Spinal cord (tissue), 10 donors: ENCODE measurements around the gene PUM1. TPM values are rescaled to one million over a fixed set of nuclear protein-coding genes. Genes with fewer than 3 reads are reported as not detected.
A peak's percentile ranks its signal among the peaks of the same experiment; 100 is the strongest.

Experiments used
- DNase-seq, 6 donors: peaks; one replicate each; pipeline versions ENCODE4 v3.0.0 to v3.0.0-alpha.2; 2013 to 2015; ENCODE audit warnings: low spot score in 6 of 6, low read depth in 4 of 6
- H3K27ac ChIP-seq: one replicate; pipeline ENCODE4 v1.5.1; 2013; ENCODE audit warnings: low read depth, low read length, control low read depth
- H3K27me3 ChIP-seq: one replicate; pipeline ENCODE4 v1.6.1; 2013; ENCODE audit warnings: low read length; ENCODE audit not compliant: control insufficient read depth, insufficient read depth
- H3K36me3 ChIP-seq: one replicate; pipeline ENCODE4 v1.6.1; 2013; ENCODE audit warnings: low read length; ENCODE audit not compliant: control insufficient read depth, insufficient read depth
- H3K4me1 ChIP-seq: one replicate; pipeline ENCODE4 v1.6.1; 2013; ENCODE audit warnings: low read length; ENCODE audit not compliant: control insufficient read depth, insufficient read depth
- H3K4me3 ChIP-seq: one replicate; pipeline ENCODE4 v1.5.1; 2013; ENCODE audit warnings: low read depth, low read length, control low read depth
- H3K9me3 ChIP-seq: one replicate; pipeline ENCODE4 v1.6.1; 2013; ENCODE audit warnings: low read length; ENCODE audit not compliant: control insufficient read depth, insufficient read depth
- WGBS: methylation state at CpG from one replicate; pipeline ENCODE4 v1.1.5; 2013; ENCODE audit warnings: missing lambda C conversion rate; ENCODE audit not compliant: insufficient coverage; 5-methylcytosine and 5-hydroxymethylcytosine counted together
- polyA plus RNA-seq, 2 donors: library from polyadenylated mRNA; unstranded; fragments of 120-200 nt; gene quantifications; one replicate each; pipeline ENCODE4 v1.2.1, GENCODE V29; 2013; ENCODE audit not compliant: insufficient read length in 2 of 2
- total RNA-seq, 2 donors: library from RNA; depleted of rRNA in 1 of 2; stranded (reverse); fragments of 120-200 nt in 1 of 2; fragments of >200 nt in 1 of 2; gene quantifications; one replicate each; pipeline versions ENCODE4 v1.2.3 to v1.2.4, GENCODE V29; 2013 to 2014
- donor health status: healthy.

PUM1 gene
- total and polyA plus RNA-seq, 4 donors = 65.1 to 96.0 (median 78.1) TPM

DNA sequence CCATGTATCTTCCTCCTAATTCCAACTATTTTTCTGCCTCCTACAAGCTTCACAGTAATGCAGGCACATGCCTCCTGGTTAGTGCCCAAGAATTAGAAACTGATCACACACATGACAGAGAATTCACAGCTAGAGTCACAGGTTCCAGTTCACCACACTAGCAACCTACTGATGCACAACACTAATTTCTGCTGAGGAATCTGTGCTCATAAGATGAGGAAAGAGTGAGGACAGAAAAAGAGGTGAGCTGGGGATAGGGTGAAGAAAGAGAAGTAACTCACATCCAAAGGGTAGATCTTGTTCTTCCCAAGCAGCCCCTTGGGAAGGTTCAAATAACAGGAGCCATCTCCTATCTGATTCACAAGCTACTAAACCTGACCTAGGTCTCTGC lies 61.3 kb downstream of the PUM1 start:
- Histone ChIP-seq H3K36me3 (peaks cover 6% of the 10 kb centered on the region), H3K9me3 (no peaks in the 10 kb centered on the region), H3K27me3 (no peaks in the 10 kb centered on the region), H3K27ac (no peak overlapping the region), H3K4me3 (no peak overlapping the region), H3K4me1 (no peaks in the 10 kb centered on the region)
- DNase-seq = no peak

DNA sequence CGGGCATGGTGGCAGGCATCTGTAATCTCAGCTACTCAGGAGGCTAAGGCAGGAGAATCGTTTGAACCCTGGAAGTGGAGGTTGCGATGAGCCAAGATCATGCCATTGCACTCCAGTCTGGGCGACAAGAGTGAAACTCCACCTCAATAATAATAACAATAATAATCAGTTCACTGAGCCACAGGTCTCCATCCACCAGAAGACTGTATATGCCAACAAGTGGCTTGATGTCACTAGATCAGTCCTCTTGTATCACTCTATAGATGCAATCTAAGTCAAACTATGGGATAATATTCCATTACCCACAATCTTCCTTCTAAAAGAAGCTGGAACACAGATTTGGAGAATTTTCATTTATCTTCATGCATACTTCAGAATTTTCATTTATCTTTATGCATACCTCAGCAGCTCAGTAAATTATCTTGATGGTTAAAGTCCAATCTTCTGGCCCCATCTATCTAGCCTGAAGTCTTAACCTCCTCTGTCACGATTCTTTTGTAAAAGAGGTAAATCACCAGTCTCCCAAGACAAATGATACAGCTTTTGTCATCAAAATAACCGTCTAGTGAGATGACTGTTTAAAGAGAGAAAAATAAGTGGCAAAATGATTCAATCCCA lies 61.8 kb downstream of the PUM1 start:
- Histone ChIP-seq H3K27me3 (no peaks in the 10 kb centered on the region), H3K36me3 (peaks cover 6% of the 10 kb centered on the region), H3K4me1 (no peaks in the 10 kb centered on the region), H3K27ac (no peak overlapping the region), H3K4me3 (no peak overlapping the region), H3K9me3 (no peaks in the 10 kb centered on the region)
- 100% methylated on average over 3 of the region's 6 CpGs for WGBS
- DNase-seq = no peak

DNA sequence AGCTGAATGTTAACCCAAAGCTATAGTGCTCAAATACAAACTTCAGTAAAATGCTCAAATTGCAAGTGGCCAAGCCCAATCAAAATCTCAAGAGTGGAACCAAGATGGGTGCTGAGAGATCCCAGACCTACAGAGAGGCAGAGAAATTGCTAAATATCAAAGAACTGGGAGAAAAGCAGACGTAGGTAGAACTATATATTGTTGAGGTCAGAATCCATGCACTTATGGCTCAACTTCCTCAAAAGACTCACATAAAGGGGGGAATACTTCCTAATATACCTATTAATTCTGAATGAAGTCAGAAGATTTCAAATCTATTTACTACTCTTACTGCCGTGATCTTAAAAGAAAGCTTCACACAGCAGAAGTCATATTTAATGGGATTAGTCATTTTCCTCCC lies 65.2 kb downstream of the PUM1 start:
- no CpG with 5 or more reads among the region's 2 CpGs for WGBS
- Histone ChIP-seq H3K4me3 (no peak overlapping the region), H3K27ac (no peak overlapping the region), H3K27me3 (no peaks in the 10 kb centered on the region), H3K4me1 (no peaks in the 10 kb centered on the region), H3K36me3 (peaks cover 3% of the 10 kb centered on the region), H3K9me3 (no peaks in the 10 kb centered on the region)
- DNase-seq = no peak

DNA sequence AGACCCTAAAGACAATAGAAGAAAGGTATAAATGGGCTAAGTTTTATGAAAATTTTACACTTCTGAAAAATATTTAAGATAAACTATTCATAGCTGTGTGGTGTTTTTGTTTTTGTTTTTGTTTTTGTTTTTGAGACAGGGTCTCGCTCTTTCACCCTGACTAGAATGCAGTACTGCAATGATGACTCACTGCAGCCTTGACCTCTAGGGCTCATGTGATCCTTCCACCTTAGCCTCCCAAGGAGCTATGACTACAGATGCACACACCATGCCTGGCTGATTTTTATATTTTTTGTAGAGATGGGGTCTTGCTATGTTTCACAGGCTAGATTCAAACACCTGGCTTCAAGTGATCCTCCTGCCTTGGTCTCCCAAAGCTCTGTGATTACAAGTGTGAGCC lies 66.6 kb downstream of the PUM1 start:
- H3K36me3 ChIP-seq = peaks cover 3% of the 10 kb centered on the region
- no peak for DNase-seq
- no peaks in the 10 kb centered on the region for H3K9me3 ChIP-seq
- no peaks in the 10 kb centered on the region for H3K4me1 ChIP-seq
- H3K27me3 ChIP-seq = no peaks in the 10 kb centered on the region
- no peak overlapping the region for H3K27ac ChIP-seq
- H3K4me3 ChIP-seq = no peak overlapping the region
- WGBS = no CpG with 5 or more reads among the region's 1 CpG

DNA sequence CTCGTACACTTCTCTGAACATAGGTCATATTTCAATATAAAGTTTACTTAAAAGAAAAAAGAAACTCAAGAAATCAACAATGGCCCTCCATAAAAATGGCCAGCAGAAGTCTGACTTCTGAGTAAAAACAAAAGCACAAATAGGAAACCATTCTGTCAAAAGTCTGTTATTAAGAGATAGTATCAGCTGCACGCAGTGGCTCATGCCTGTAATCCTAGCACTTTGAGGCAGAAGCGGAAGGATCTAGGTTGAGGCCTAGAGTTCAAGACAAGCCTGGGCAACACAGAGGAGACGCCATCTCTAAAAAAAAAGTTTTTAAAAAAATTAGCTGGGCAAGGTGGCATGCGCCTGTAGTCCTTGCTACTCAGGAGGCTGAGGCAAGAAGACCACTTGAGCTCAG lies 67.3 kb downstream of the PUM1 start:
- Histone ChIP-seq H3K36me3 (peaks cover 3% of the 10 kb centered on the region), H3K9me3 (no peaks in the 10 kb centered on the region), H3K27me3 (no peaks in the 10 kb centered on the region), H3K27ac (no peak overlapping the region), H3K4me1 (no peaks in the 10 kb centered on the region), H3K4me3 (no peak overlapping the region)
- DNase-seq = no peak
- 98% methylated on average over 4 of the region's 5 CpGs for WGBS

DNA sequence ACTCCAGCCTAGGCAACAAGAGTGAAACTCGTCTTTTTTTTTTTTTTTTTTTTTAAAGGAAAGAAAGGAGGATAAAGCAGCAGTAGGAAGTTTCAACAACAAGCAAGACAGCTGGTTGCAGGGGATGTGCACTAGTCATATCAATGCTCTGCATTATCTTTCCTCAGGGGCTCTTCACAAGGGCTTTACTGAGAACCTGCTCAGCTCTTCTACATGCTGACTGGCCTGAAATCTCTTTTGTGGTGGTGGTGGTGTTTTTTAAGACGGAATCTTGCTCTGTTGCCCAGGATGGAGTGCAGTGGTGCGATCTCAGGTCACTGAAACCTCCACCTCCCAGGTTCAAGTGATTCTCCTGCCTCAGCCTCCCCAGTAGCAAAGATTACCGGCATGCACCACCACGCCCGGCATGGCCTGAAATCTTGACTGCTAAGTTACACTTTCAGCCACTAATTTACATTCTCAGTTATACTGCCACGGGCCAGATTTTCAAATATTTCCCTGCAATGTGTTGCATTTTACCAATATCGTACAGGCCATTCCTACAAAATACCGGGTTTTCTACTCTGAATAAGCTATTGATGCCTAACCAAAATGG lies 68.0 kb downstream of the PUM1 start:
- no peaks in the 10 kb centered on the region for H3K4me1 ChIP-seq
- no peaks in the 10 kb centered on the region for H3K9me3 ChIP-seq
- H3K36me3 ChIP-seq = peaks cover 3% of the 10 kb centered on the region
- 93% methylated on average over 5 of the region's 9 CpGs for WGBS
- H3K27me3 ChIP-seq = no peaks in the 10 kb centered on the region
- no peak overlapping the region for H3K27ac ChIP-seq
- DNase-seq = peak in 1 of 6 donors; percentile 49
- H3K4me3 ChIP-seq = no peak overlapping the region

DNA sequence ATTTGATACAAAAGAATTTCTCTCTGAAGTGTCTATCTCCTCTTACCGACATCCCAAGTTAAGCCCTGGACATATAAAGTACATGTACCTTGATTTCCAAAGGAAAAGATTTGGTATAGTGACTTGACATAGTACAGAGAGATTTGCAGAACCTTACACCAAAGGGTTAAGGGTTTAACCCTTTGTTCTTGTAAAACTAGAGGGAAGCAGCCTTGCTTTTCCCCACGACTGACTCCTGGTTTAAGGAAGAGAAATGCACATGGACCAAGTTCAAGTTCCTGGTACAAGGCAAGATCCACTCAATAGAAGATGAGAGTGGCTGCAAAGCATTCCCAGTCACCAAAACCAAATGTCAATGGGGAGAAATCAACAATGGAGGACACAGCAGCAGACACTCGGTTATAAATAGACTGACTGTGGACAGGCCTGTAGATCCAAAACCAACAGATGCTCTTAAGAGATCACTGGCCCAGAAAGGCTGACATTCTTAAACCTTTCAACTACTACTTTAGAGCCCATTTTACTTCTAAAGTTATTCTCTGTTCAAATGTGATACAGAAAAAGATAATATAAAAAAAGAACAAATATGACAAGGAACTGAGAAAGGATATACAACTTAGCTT lies 69.4 kb downstream of the PUM1 start:
- no peaks in the 10 kb centered on the region for H3K9me3 ChIP-seq
- H3K27me3 ChIP-seq = no peaks in the 10 kb centered on the region
- no peaks in the 10 kb centered on the region for H3K4me1 ChIP-seq
- H3K4me3 ChIP-seq = no peak overlapping the region
- H3K27ac ChIP-seq = no peak overlapping the region
- WGBS = 38% methylated on average over 1 of the region's 3 CpGs
- DNase-seq = no peak
- peaks cover 7% of the 10 kb centered on the region for H3K36me3 ChIP-seq

DNA sequence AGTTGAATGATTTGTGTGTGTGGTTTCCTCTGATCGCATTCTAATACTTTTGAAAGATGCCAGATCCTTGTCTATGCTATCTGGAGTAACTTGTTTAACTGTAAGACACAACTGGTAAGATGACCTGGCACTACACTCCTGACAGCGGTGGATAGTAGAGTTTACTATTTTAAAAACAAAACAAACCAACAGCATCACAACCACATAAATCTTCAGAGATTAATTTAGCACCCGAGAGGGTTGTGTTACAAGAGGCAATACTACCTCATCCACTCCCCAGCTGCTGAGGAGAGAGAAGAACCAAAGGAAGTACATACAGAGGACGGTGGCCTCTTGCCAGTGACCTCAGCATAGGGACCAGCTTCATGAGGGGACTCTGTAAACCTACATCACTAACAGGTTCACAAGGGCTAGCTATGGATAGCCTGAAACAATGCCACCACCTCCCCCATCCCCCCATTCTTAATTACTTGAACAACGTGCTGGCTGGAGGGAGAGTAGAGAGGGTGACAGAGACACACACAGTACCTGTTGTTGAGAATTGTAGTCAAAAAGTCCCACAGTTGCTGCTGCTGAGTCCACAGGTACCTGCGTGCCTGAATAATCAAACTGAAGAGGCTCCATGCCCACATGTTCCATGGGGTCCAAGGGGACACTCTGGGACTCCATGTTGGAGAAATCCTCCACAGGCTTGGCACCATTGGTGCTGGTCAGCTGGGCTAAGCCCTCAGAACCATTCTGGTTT lies 73.5 kb downstream of the PUM1 start:
- Histone ChIP-seq H3K36me3 (peaks cover 10% of the 10 kb centered on the region), H3K4me3 (no peak overlapping the region), H3K27me3 (no peaks in the 10 kb centered on the region), H3K4me1 (peaks cover 3% of the 10 kb centered on the region), H3K9me3 (no peaks in the 10 kb centered on the region), H3K27ac (no peak overlapping the region)
- DNase-seq = no peak
- 80% methylated on average over 2 of the region's 6 CpGs for WGBS

DNA sequence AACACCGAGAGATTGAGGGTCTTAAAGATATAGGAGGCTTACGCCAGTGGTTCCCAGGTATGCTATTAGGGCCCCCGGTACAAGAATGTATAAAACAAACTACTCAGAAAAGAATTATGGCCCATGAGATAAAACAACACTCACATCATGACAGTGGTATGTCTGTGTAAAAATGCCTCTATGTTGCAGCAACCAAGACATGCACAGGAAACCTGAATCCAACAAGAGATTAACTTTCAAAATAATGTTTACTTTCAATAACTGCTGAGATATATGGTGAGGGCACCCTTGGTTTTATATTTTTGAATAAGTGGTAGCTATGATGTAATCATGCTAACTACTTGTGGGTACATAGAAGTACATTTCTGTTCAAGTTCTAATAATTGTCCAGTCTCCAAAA lies 74.9 kb downstream of the PUM1 start:
- peaks cover 10% of the 10 kb centered on the region for H3K36me3 ChIP-seq
- H3K27me3 ChIP-seq = no peaks in the 10 kb centered on the region
- H3K9me3 ChIP-seq = no peaks in the 10 kb centered on the region
- no peak for DNase-seq
- no peak overlapping the region for H3K4me3 ChIP-seq
- peaks cover 3% of the 10 kb centered on the region for H3K4me1 ChIP-seq
- no CpG with 5 or more reads among the region's 3 CpGs for WGBS
- H3K27ac ChIP-seq = no peak overlapping the region
